Measurements from ENCODE around the gene BACH2.
"Not testable (repeated sequence)": the region's sequence is repeated elsewhere in the genome, so short reads cannot be mapped to it uniquely, and the experiment has no call there.

BACH2 gene

GRCh38 chr6:89894169-89894568 lies 402.5 kb downstream of the BACH2 start, which contains the start of gene GJA10:
Gene GJA10, plus strand, starts transcription at chr6:89894469. Its CDS starts 0 bp downstream, at chr6:89894469.
- DNase-seq (ENCODE audit: low read depth in 2 of 2) = no peak

GRCh38 chr6:89892577-89892976 lies 404.1 kb downstream of the BACH2 start:
- DNase-seq (ENCODE audit: low read depth in 2 of 2) = not testable (repeated sequence)

GRCh38 chr6:89890845-89891528 lies 405.7 kb downstream of the BACH2 start:
- not testable (repeated sequence) for DNase-seq (ENCODE audit: low read depth in 2 of 2)

GRCh38 chr6:89888871-89889270 lies 407.8 kb downstream of the BACH2 start:
- DNase-seq (ENCODE audit: low read depth in 2 of 2) = no peak

GRCh38 chr6:89888138-89888514 lies 408.5 kb downstream of the BACH2 start:
- DNase-seq (ENCODE audit: low read depth in 2 of 2) = no peak

- no peak for DNase-seq (ENCODE audit: low read depth in 2 of 2)
Observed at GRCh38 chr6:89887452-89888137, 409.0 kb downstream of the BACH2 start.

GRCh38 chr6:89886378-89887120 lies 410.1 kb downstream of the BACH2 start:
- DNase-seq (ENCODE audit: low read depth in 2 of 2) = no peak

All from activated CD8-positive, alpha-beta memory T cell treated with anti-CD3 and anti-CD28 coated beads for 4 hours (primary cell).